K562 (cell line): ENCODE results near the gene ASF1B. TPM values are rescaled to one million over a fixed set of nuclear protein-coding genes. Genes with fewer than 3 reads are reported as not detected.
A peak's percentile ranks its signal among the peaks of the same experiment; 100 is the strongest.

Source experiments
- ATAC-seq: fragments of 200-7000 bp; cut with Tn5 transposase; 3 replicates; pipeline ENCODE4 v1.9.1; 2020; ENCODE audit warnings: moderate library complexity
- BruUV-seq: library from RNA; stranded (reverse); fragments of 400-500 nt; replicated peaks from 2 replicates; lab custom pipeline; 2021; lab: Mats Ljungman, UMichigan
- CTCF ChIA-PET: fragments of 300-600 bp; formaldehyde crosslinking; extraction: SDS; loops from one replicate; lab custom pipeline; 2021; ENCODE audit warnings: low intra/inter-chr PET ratio; lab: Yijun Ruan, JAX
- POLR2A ChIA-PET: fragments of 300-600, 350-650 bp; sonication (Branson Sonifier 250); formaldehyde crosslinking; extraction: SDS; loops from one replicate; lab custom pipeline; 2021; ENCODE audit warnings: antibody characterized with exemption, inconsistent platforms; lab: Yijun Ruan, JAX
- DNase-seq, 4 experiments: peaks; one replicate each; pipeline versions ENCODE4 v3.0.0 to v3.0.0-alpha.2; 2011 to 2018; ENCODE audit warnings: low spot score in 3 of 4, mixed read lengths in 3 of 4; ENCODE audit errors: extremely low read depth in 1 of 4
- FAIRE-seq: peaks from 2 replicates; lab custom pipeline; 2011; peaks lifted over from hg19 to GRCh38; lab: Jason Lieb, UNC
- H2AFZ ChIP-seq: 2 replicates; pipeline ENCODE4 v1.6.0; 2011; ENCODE audit warnings: low read depth, low read length, control low read depth, inconsistent platforms
- H3K27ac ChIP-seq: fragments of 200-600 bp; 3 replicates; pipeline ENCODE4 v1.8.0; 2011; ENCODE audit warnings: low read depth, mild to moderate bottlenecking, control low read depth, inconsistent platforms, low read length, moderate library complexity, mixed read lengths; ENCODE audit errors: extremely low read depth
- H3K27me3 ChIP-seq, 2 experiments: fragments of 300-600 bp in 1 of 2; 2 replicates in 1 of 2; 3 replicates in 1 of 2; pipeline versions ENCODE4 v1.6.0 to v1.8.0; 2011; ENCODE audit warnings: inconsistent platforms in 2 of 2, low read length in 2 of 2, mild to moderate bottlenecking in 1 of 2, mixed read lengths in 1 of 2, moderate library complexity in 1 of 2; ENCODE audit not compliant: control insufficient read depth in 2 of 2, insufficient read depth in 2 of 2
- H3K36me3 ChIP-seq: fragments of 300-600 bp; 3 replicates; pipeline ENCODE4 v1.8.0; 2011; ENCODE audit warnings: mild to moderate bottlenecking, low read length, inconsistent platforms; ENCODE audit not compliant: control insufficient read depth, insufficient read depth
- H3K4me1 ChIP-seq, 2 experiments: fragments of 200-600 bp in 1 of 2; replicated peaks in 1 of 2; 2 replicates in 1 of 2; 3 replicates in 1 of 2; pipeline versions ENCODE4 v1.5.1 to v1.8.0; 2011; ENCODE audit warnings: inconsistent platforms in 2 of 2, low read length in 2 of 2, mild to moderate bottlenecking in 1 of 2, mixed read lengths in 1 of 2, moderate library complexity in 1 of 2; ENCODE audit not compliant: control insufficient read depth in 2 of 2, insufficient read depth in 2 of 2
- H3K4me2 ChIP-seq: 2 replicates; pipeline ENCODE4 v1.6.1; 2011; ENCODE audit warnings: low read length, control low read depth, inconsistent platforms, mixed read lengths; ENCODE audit not compliant: insufficient read depth
- H3K4me3 ChIP-seq: fragments of 200-600 bp; sonication (generic), shearing (Covaris generic); 2 replicates; pipeline ENCODE4 v1.5.1; 2016; ENCODE audit warnings: control low read depth, inconsistent platforms
- H3K79me2 ChIP-seq: fragments of 200-600 bp; 3 replicates; pipeline ENCODE4 v1.8.0; 2011; ENCODE audit warnings: low read length, inconsistent platforms; ENCODE audit not compliant: control insufficient read depth, insufficient read depth
- H3K9ac ChIP-seq, 2 experiments: 2 replicates each; pipeline versions ENCODE4 v1.6.0 to v1.6.1; 2011; ENCODE audit warnings: low read depth in 2 of 2, low read length in 2 of 2, control low read depth in 1 of 2, inconsistent platforms in 1 of 2, mild to moderate bottlenecking in 1 of 2, mixed read lengths in 1 of 2; ENCODE audit not compliant: insufficient read depth in 1 of 2
- H3K9me1 ChIP-seq: one replicate; pipeline ENCODE4 v1.6.0; 2011; ENCODE audit warnings: inconsistent platforms, mild to moderate bottlenecking, low read length, moderate library complexity; ENCODE audit not compliant: control insufficient read depth, insufficient read depth
- H3K9me3 ChIP-seq: replicated peaks from 2 replicates; pipeline ENCODE4 v1.5.1; 2011; ENCODE audit warnings: low read depth, low read length, inconsistent platforms; ENCODE audit not compliant: control insufficient read depth, insufficient read depth
- H4K20me1 ChIP-seq: replicated peaks from 2 replicates; pipeline ENCODE4 v1.6.1; 2011; ENCODE audit warnings: low read length, inconsistent platforms, mixed read lengths; ENCODE audit not compliant: control insufficient read depth, insufficient read depth
- CTCF ChIP-seq, 3 experiments: IDR thresholded peaks in 2 of 3; conservative IDR thresholded peaks in 1 of 3; 2 replicates each; pipeline ENCODE4 v1.5.1; 2011 to 2012; ENCODE audit warnings: low read length in 3 of 3, mild to moderate bottlenecking in 3 of 3, control low read depth in 2 of 3, improper control_type of control experiment in 1 of 3, inconsistent platforms in 1 of 3, low read depth in 1 of 3, mixed read lengths in 1 of 3, moderate library complexity in 1 of 3; ENCODE audit not compliant: insufficient read depth in 2 of 3
- E2F8 ChIP-seq: fragments of 450-650 bp; IDR thresholded peaks from 2 replicates; pipeline ENCODE4 v1.7.1; 2018; ENCODE audit warnings: mild to moderate bottlenecking, low read depth; ENCODE audit not compliant: partially characterized antibody
- EGR1 ChIP-seq: fragments of 450-650 bp; conservative IDR thresholded peaks from 2 replicates; pipeline ENCODE4 v1.6.1; 2017; ENCODE audit warnings: mild to moderate bottlenecking
- GABPB1 ChIP-seq: sonication (generic); formaldehyde crosslinking; IDR thresholded peaks from 2 replicates; pipeline ENCODE4 v1.8.0; 2022; ENCODE audit warnings: mild to moderate bottlenecking, missing genetic modification reagents
- HNRNPLL ChIP-seq: fragments of 200-400 bp; formaldehyde crosslinking; IDR thresholded peaks from 2 replicates; pipeline ENCODE4 v1.6.1; 2017; ENCODE audit warnings: low read length, low read depth, mild to moderate bottlenecking; ENCODE audit not compliant: poor library complexity, severe bottlenecking
- MAFG ChIP-seq: fragments of 450-650 bp; conservative IDR thresholded peaks from 2 replicates; pipeline ENCODE4 v1.6.1; 2016; ENCODE audit warnings: missing genetic modification characterization, missing compliant biosample characterization
- MCM2 ChIP-seq: fragments of 450-650 bp; IDR thresholded peaks from 2 replicates; pipeline ENCODE4 v1.6.1; 2017; ENCODE audit warnings: low read depth, mild to moderate bottlenecking
- RB1 ChIP-seq: fragments of 450-650 bp; IDR thresholded peaks from 2 replicates; pipeline ENCODE4 v1.6.1; 2017; ENCODE audit warnings: low read depth, mild to moderate bottlenecking
- RBBP5 ChIP-seq: fragments of 200-600 bp; sonication (generic); IDR thresholded peaks from 2 replicates; pipeline ENCODE4 v1.6.1; 2012; ENCODE audit warnings: borderline replicate concordance, mild to moderate bottlenecking, low read length, control low read depth, inconsistent platforms; ENCODE audit not compliant: insufficient read depth, poor library complexity, severe bottlenecking
- SIN3B ChIP-seq: fragments of 450-650 bp; IDR thresholded peaks from 2 replicates; pipeline ENCODE4 v1.6.1; 2017; ENCODE audit warnings: low read depth, mild to moderate bottlenecking, moderate library complexity
- TAF1 ChIP-seq: IDR thresholded peaks from 2 replicates; pipeline ENCODE4 v1.6.1; 2011; ENCODE audit warnings: mild to moderate bottlenecking, low read length, moderate library complexity; ENCODE audit not compliant: insufficient read depth, control insufficient read depth, severe bottlenecking; ENCODE audit errors: extremely low read depth
- YY1 ChIP-seq, 3 experiments: IDR thresholded peaks; 2 replicates each; pipeline ENCODE4 v1.6.1; 2011; ENCODE audit warnings: low read length in 2 of 3, mild to moderate bottlenecking in 2 of 3, moderate library complexity in 2 of 3, borderline replicate concordance in 1 of 3, control low read depth in 1 of 3, low read depth in 1 of 3; ENCODE audit not compliant: insufficient read depth in 3 of 3, insufficient replicate concordance in 2 of 3, control insufficient read depth in 1 of 3, insufficient read length in 1 of 3; ENCODE audit errors: extremely low read depth in 1 of 3
- ZBTB1 ChIP-seq: sonication (generic); formaldehyde crosslinking; IDR thresholded peaks from 2 replicates; pipeline ENCODE4 v1.8.1; 2023; ENCODE audit warnings: missing genetic modification reagents, low read depth, mild to moderate bottlenecking, borderline replicate concordance
- ZBTB7A ChIP-seq: IDR thresholded peaks from 2 replicates; pipeline ENCODE4 v1.6.1; 2011; ENCODE audit warnings: low read depth, mild to moderate bottlenecking, low read length, moderate library complexity, borderline replicate concordance; ENCODE audit not compliant: control insufficient read depth
- WGBS: fragments of 100-300 bp; shearing (Covaris generic); methylation state at CpG from one replicate; pipeline ENCODE4 v1.1.6; 2016; ENCODE audit warnings: low coverage, mixed read lengths; ENCODE audit not compliant: insufficient coverage; ENCODE audit errors: missing lambda C conversion rate; 5-methylcytosine and 5-hydroxymethylcytosine counted together
- in situ Hi-C: fragments of 300-500 bp; cut with MboI; formaldehyde crosslinking; loops from 4 replicates; pipeline ENCODE4 v1.15.0; 2018; ENCODE audit warnings: inconsistent platforms, mixed read lengths
- intact Hi-C: fragments of 100-400 bp; cut with micrococcal nuclease; formaldehyde crosslinking; loops from 2 replicates; pipeline ENCODE4 v1.14.2; 2022
- polyA plus RNA-seq, 8 experiments: library from polyadenylated mRNA; depleted of rRNA in 4 of 8; stranded (reverse) in 5 of 8; unstranded in 3 of 8; fragments of >200 nt; fragmentation: Nextera tagmentation in 2 of 8; fragmentation: Illumina TruSeq in 1 of 8; extraction: Ambion mirVana in 2 of 8; extraction: Trizol in 1 of 8; gene quantifications; 2 replicates each; pipeline versions ENCODE4 v1.2.1 to v1.2.3, GENCODE V29; 2011 to 2014; ENCODE audit warnings: inconsistent platforms in 1 of 8, missing spikeins in 1 of 8
- total RNA-seq, 7 experiments: library from RNA; depleted of rRNA in 6 of 7; stranded (reverse); fragments of >200 nt in 6 of 7; fragmentation: Illumina TruSeq in 2 of 7; extraction: Trizol in 2 of 7; gene quantifications; 2 replicates each; pipeline versions ENCODE4 v1.2.1 to v1.2.3, GENCODE V29; 2011 to 2021; ENCODE audit warnings: low replicate concordance in 1 of 7

Gene ASF1B
- total and polyA plus RNA-seq, 9 of the 15 experiments (the other 6 are each of a cell fraction or from before 2014, with no cell fraction given): 6.0 to 69.4 (median 53.3) TPM

GRCh38 chr19:14089662-14090508, 46.5 kb downstream of the ASF1B start:
- Histone ChIP-seq H3K79me2 (peaks cover 13% of the 10 kb centered on the region), H3K27me3 (no peaks in the 10 kb centered on the region), H3K36me3 (peaks cover 22% of the 10 kb centered on the region; the same call in 2 of the 3 replicates), H3K27ac (peak overlapping the region; percentile 79), H3K9me1 (no peaks in the 10 kb centered on the region), H3K4me3 (peak overlapping the region; percentile 63), H3K9me3 (peaks cover 10% of the 10 kb centered on the region), H4K20me1 (no peaks in the 10 kb centered on the region), H3K4me1 (peaks cover 12 to 39% of the 10 kb centered on the region in 2 experiments; a peak in 3 of 5 replicates), H3K9ac (peak overlapping the region; percentile 61 to 95), H2AFZ (peak overlapping the region; percentile 70; the same call in 1 of the 2 replicates), H3K4me2 (peak overlapping the region; percentile 70)
- ChIA-PET CTCF (interaction anchor here (0.6 to 1.0 kb wide), 3 partner anchors 17 to 211 kb away, joined by 3 to 5 read pairs (median 3); no protein-coding TSS in a partner anchor), POLR2A (no interaction called here)
- DNase-seq (peak; percentile 70 to 76 (median 72)), FAIRE-seq (no peak), ATAC-seq (peak; percentile 11)
- intact Hi-C loops: loop anchor here (2.0 kb wide), 1 partner anchor 47 kb away; the partner anchor contains the start of gene ASF1B
- in situ Hi-C loops: no loop called here
- BruUV-seq: no TSS peak
- WGBS: under 1% methylated on average over 56 of the region's 142 CpGs
- TF ChIP-seq EGR1: 0 out of 2 replicates have a peak, but pooled peaks have one; percentile 13
- TF ChIP-seq GABPB1 (CRISPR knock-in tag): no peak
- TF ChIP-seq YY1 (IDR thresholded peaks at IDR 0.05; ENCODE audit: borderline replicate concordance in 1 of 3, control insufficient read depth in 1 of 3, extremely low read depth in 1 of 3, insufficient read depth in 3 of 3, insufficient read length in 1 of 3, insufficient replicate concordance in 2 of 3, low read depth in 1 of 3, low read length in 2 of 3): peak in 2 of 3 experiments; percentile 4 to 21
- TF ChIP-seq E2F8: no peak
- TF ChIP-seq HNRNPLL: peak; percentile 87
- peak; percentile 93 for TF ChIP-seq ZBTB1 (CRISPR knock-in tag)
- no peak for TF ChIP-seq MAFG
- peak; percentile 10 for TF ChIP-seq TAF1
- no peak for TF ChIP-seq MCM2
- peak; percentile 44; the same call in 1 of the 2 replicates for TF ChIP-seq ZBTB7A
- peak; percentile 59 for TF ChIP-seq RBBP5
- TF ChIP-seq SIN3B: 0 out of 2 replicates have a peak, but pooled peaks have one; percentile 28
- peak in 2 of 3 experiments; percentile 19 to 31; a peak in 2 of 6 replicates for TF ChIP-seq CTCF (IDR thresholded peaks at IDR 0.05 in 2 of 3, conservative IDR thresholded peaks at IDR 0.05 in 1 of 3; ENCODE audit: insufficient read depth in 2 of 3, low read depth in 1 of 3, low read length in 3 of 3)
- peak; percentile 54; the same call in 1 of the 2 replicates for TF ChIP-seq RB1
